HG03175 (cell line): ENCODE measurements around the gene CRTAC1.
A peak's percentile ranks its signal among the peaks of the same experiment; 100 is the strongest.

Experiments used
- ATAC-seq: cut with Tn5 transposase; IDR thresholded peaks from one replicate; pipeline ENCODE4 v1.9.1; 2021; ENCODE audit warnings: mild to moderate bottlenecking, moderate library complexity; ENCODE audit not compliant: unreplicated experiment

CRTAC1 gene

GRCh38 chr10:98030093-98030821 lies at the start of gene CRTAC1:
Gene CRTAC1, minus strand, starts transcription at chr10:98030621. Its CDS starts 149 bp downstream, at chr10:98030472.
- ATAC-seq: no peak

GRCh38 chr10:98078774-98079173 lies 48.4 kb upstream of the CRTAC1 start:
- no peak for ATAC-seq

GRCh38 chr10:98077223-98077622 lies 46.8 kb upstream of the CRTAC1 start:
- ATAC-seq: no peak

GRCh38 chr10:98076086-98076485 lies 45.7 kb upstream of the CRTAC1 start:
- no peak for ATAC-seq

GRCh38 chr10:98074315-98074911 lies 44.0 kb upstream of the CRTAC1 start:
- ATAC-seq: no peak

- no peak for ATAC-seq
These were observed 36.7 kb upstream of the CRTAC1 start for GRCh38 chr10:98067165-98067564.

- ATAC-seq: no peak
These were observed 33.3 kb upstream of the CRTAC1 start for GRCh38 chr10:98063740-98064027.

GRCh38 chr10:98062424-98062823 lies 32.0 kb upstream of the CRTAC1 start:
- no peak for ATAC-seq

- ATAC-seq: no peak
These were observed 29.7 kb upstream of the CRTAC1 start for GRCh38 chr10:98060079-98060478.

GRCh38 chr10:98058295-98058694 lies 27.9 kb upstream of the CRTAC1 start:
- ATAC-seq: no peak

GRCh38 chr10:98055841-98056516 lies 25.6 kb upstream of the CRTAC1 start:
- ATAC-seq: peak; percentile 87

- no peak for ATAC-seq
These were observed 16.8 kb upstream of the CRTAC1 start for GRCh38 chr10:98047009-98047741.

- peak; percentile 70 for ATAC-seq
These were observed 15.5 kb upstream of the CRTAC1 start for GRCh38 chr10:98045785-98046389.

GRCh38 chr10:98041352-98042043 lies 11.1 kb upstream of the CRTAC1 start:
- ATAC-seq: no peak

GRCh38 chr10:98039690-98040381 lies 9.4 kb upstream of the CRTAC1 start:
- ATAC-seq: no peak

- no peak for ATAC-seq
These were observed 7.9 kb upstream of the CRTAC1 start for GRCh38 chr10:98038288-98038687.

- ATAC-seq: no peak
These were observed 5.2 kb upstream of the CRTAC1 start for GRCh38 chr10:98035599-98035998.

GRCh38 chr10:98033515-98033914 lies 3.1 kb upstream of the CRTAC1 start:
- no peak for ATAC-seq

GRCh38 chr10:98031440-98031839 lies 1.0 kb upstream of the CRTAC1 start:
- no peak for ATAC-seq

GRCh38 chr10:98030991-98031431 lies 590 bp upstream of the CRTAC1 start:
- no peak for ATAC-seq
